A549 (cell line): ENCODE data around the gene LRRC59.
A peak's percentile ranks its signal among the peaks of the same experiment; 100 is the strongest.

Source experiments
- CTCF ChIP-seq: fragments of >200 bp; sonication (Bioruptor Twin); formaldehyde crosslinking; IDR thresholded peaks from 3 replicates; pipeline ENCODE4 v1.5.1; 2016
- EHMT2 ChIP-seq: fragments of 200-600 bp; sonication (generic); IDR thresholded peaks from 2 replicates; pipeline ENCODE4 v1.6.1; 2016; ENCODE audit warnings: antibody characterized with exemption, low read depth, mild to moderate bottlenecking, moderate library complexity
- GATA3 ChIP-seq: IDR thresholded peaks from 2 replicates; pipeline ENCODE4 v1.6.1; 2012; ENCODE audit warnings: borderline replicate concordance
- POLR2A ChIP-seq: IDR thresholded peaks from 2 replicates; pipeline ENCODE4 v1.6.1; 2012; ENCODE audit warnings: mild to moderate bottlenecking, low read length

GRCh38 chr17:50361561-50362480, 35.5 kb downstream of the LRRC59 start:
- TF ChIP-seq GATA3: no peak
- TF ChIP-seq POLR2A: no peak
- no peak for TF ChIP-seq EHMT2
- peak; percentile 71 for TF ChIP-seq CTCF
